Fibroblast of peridontal ligament (primary cell): ENCODE data around the gene NAXE.
"Not testable (repeated sequence)": the region's sequence is repeated elsewhere in the genome, so short reads cannot be mapped to it uniquely, and the experiment has no call there.

Experiments
- DNase-seq: peaks from one replicate; pipeline ENCODE4 v3.0.0-alpha.2; 2010; ENCODE audit errors: extremely low read depth

NAXE gene

GRCh38 chr1:156623946-156624813 is 32.6 kb downstream of the NAXE start:
- DNase-seq = no peak

GRCh38 chr1:156624814-156625435 is 33.3 kb downstream of the NAXE start:
- no peak for DNase-seq

GRCh38 chr1:156625436-156626078 is 34.0 kb downstream of the NAXE start:
- peak; percentile 43 for DNase-seq

GRCh38 chr1:156626079-156626438 is 34.5 kb downstream of the NAXE start:
- no peak for DNase-seq

GRCh38 chr1:156627313-156627880 is 35.8 kb downstream of the NAXE start:
- peak; percentile 62 for DNase-seq

- no peak for DNase-seq
Observed at GRCh38 chr1:156629823-156630449, 38.4 kb downstream of the NAXE start.

- DNase-seq = not testable (repeated sequence)
Observed at GRCh38 chr1:156631152-156631551, 39.6 kb downstream of the NAXE start.

GRCh38 chr1:156632355-156632754 is 40.8 kb downstream of the NAXE start:
- no peak for DNase-seq

- no peak for DNase-seq
Observed at GRCh38 chr1:156638189-156638985, 46.8 kb downstream of the NAXE start.

- no peak for DNase-seq
Observed at GRCh38 chr1:156639601-156640101, 48.1 kb downstream of the NAXE start.

GRCh38 chr1:156640842-156641706 is 49.5 kb downstream of the NAXE start:
- no peak for DNase-seq

GRCh38 chr1:156641761-156642264 is 50.2 kb downstream of the NAXE start, which contains the start of gene BCAN:
TSS of gene BCAN (plus strand) at chr1:156642117. CDS start at chr1:156646055, 3,938 bp downstream.
- DNase-seq = no peak

- DNase-seq = no peak
Observed at GRCh38 chr1:156642265-156643048, 50.9 kb downstream of the NAXE start.

GRCh38 chr1:156643049-156643777 is 51.6 kb downstream of the NAXE start:
- DNase-seq = no peak

- no peak for DNase-seq
Observed at GRCh38 chr1:156643778-156644092, 52.2 kb downstream of the NAXE start.
